ENCODE results near the gene MTIF3. TPM values are rescaled to one million over a fixed set of nuclear protein-coding genes. Genes with fewer than 3 reads are reported as not detected.

The MTIF3 gene
- total RNA-seq: 54.7 and 59.4 TPM in 2 replicates

DNA sequence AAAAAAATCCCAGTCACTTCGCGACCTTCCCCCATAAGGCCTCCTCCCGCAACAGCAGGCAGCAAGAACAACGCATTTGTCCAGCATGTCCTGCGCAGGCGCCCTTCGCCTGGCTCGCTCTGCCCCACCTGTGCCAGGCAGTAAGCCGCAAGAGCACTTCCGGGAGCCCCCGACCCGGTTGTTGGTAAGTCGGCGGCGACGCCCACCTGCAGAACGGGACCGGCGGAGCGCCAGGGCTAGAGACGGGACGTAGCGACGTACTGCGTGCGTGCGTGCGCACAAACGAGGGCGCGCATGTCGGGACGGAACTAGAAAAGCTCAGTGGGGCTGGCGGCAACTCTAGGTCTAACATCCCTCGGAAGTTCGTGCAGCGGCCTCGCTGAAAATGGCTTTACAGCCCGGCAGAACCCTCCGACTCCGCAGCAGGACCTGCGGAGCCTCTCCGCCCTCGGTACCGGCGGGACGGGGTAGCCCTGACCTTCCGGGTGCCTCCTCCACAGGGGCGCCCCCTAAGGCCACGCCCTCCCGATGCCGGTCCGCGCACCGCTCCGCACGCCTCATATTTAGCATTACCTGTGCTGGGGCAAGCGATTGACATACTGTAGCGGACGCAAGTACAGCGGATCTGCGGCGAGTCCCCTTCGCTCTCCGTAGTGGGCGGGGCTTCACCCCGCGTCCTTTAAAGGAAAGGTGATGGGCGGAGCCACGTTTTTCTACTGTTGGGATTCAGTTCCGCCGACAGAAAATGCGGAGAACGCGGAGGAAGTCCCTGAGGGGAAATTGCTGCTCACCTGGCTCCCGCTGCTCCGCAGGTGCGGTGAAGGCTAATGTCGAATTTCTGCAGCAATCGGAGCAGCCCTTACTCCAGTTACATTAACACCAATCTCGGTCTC lies at the start of gene MTIF3:
Gene MTIF3, minus strand, starts transcription at position 629 of the 893 bp plus-strand sequence. CDS start 10,116 bp downstream, outside the sequence.

GRCh38 chr13:27424246-27425157 lies 25.9 kb downstream of the MTIF3 start, which contains the start of gene GTF3A:
TSS of gene GTF3A (plus strand) at chr13:27424619.

Other genes with a start within 250 kb of the MTIF3 start
- 1,400 and 1,984 TPM in 2 replicates for gene RPL21, start 199.0 kb downstream of the MTIF3 start, total RNA-seq
- gene RASL11A, start 179.7 kb downstream of the MTIF3 start, total RNA-seq: 6.1 and 8.1 TPM in 2 replicates
- 97.0 and 108 TPM in 2 replicates for gene GTF3A, start 25.9 kb downstream of the MTIF3 start, total RNA-seq
- 2.0 and 3.6 TPM in 2 replicates for gene LNX2, start 170.0 kb upstream of the MTIF3 start, total RNA-seq
- 104 and 141 TPM in 2 replicates for gene POLR1D, start 171.3 kb upstream of the MTIF3 start, total RNA-seq